GM19463 (cell line): ENCODE data around the gene RBL2.
A peak's percentile ranks its signal among the peaks of the same experiment; 100 is the strongest.

Source experiments
- ATAC-seq: cut with Tn5 transposase; IDR thresholded peaks from one replicate; pipeline ENCODE4 v1.9.1; 2021; ENCODE audit warnings: mild to moderate bottlenecking, moderate library complexity; ENCODE audit not compliant: unreplicated experiment

The RBL2 gene

GRCh38 chr16:53446090-53446489 lies 11.8 kb downstream of the RBL2 start:
- ATAC-seq = no peak

GRCh38 chr16:53449816-53450517 lies 15.7 kb downstream of the RBL2 start:
- ATAC-seq = no peak

- ATAC-seq = no peak
Observed at GRCh38 chr16:53453928-53454327, 19.7 kb downstream of the RBL2 start.

GRCh38 chr16:53456625-53457024 lies 22.4 kb downstream of the RBL2 start:
- ATAC-seq = no peak

DNA sequence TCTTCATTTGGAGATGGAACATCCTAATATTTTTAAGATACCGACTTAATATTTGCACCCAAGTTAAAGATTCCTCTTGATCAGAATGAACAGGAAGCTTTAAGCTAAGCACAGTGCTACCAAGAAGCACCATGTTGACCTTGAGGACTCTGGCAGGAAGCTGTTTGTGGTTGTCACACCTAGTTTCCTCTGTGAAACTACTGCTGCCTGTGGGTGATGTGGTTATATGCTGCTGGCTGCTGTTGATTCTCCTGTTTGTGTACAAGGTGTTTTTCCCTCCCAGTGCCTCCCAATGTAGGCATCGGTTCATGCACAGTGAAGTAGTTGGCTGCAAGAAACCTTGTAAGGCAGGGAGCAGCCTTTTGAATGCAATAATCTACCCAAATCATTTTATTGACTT lies 23.4 kb downstream of the RBL2 start:
- peak; percentile 100 for ATAC-seq

- ATAC-seq = no peak
Observed at GRCh38 chr16:53458635-53459034, 24.4 kb downstream of the RBL2 start.

DNA sequence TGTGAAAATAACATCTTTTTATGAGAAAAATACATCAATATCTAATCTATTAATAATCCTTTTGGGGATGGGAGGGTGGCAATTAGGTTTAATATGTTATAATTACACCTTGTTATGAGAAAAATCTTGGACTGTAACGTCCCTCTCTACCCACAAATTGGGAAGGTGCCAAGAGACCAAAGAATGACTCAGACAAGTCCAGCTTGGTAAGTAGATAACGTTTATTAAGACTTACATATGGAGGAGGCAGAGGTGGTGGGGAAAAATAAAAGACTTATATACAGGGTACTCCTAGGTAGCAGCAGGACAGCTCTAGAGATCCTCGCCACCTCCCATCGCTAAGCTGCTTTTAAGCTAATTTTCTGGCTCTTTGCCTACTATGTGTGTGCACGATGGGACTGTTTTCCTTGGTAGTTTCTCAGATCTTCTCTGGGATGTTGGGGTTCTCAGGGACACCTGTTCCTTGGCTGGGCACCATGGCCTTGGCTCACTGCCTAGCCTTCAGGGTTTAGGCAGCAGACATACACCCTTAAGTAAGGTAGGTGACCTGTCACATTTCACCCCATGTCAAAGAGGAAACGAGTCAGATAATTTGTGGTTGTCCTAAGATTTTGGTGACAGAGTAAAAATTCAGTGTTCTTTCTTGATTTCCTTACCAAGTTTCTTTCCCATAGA lies 31.5 kb downstream of the RBL2 start:
- no peak for ATAC-seq

DNA sequence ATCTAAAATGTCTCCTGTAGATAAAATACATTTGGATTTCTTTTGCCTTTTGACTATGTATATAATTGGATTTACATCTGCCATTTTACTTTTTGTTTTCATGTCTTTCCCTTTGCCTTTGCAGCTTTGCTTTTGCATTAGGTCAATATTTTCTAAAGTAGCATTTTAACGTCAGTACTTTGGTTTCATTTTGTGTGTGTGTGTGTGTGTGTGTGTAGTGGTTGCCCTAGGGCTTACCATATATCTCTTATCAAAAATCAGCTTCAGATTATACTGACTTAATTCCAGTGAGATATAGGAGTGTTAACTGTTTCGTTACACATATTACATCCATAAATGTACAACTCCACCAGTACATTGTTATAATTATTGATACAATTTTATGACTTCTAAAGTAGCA lies 42.6 kb downstream of the RBL2 start:
- no peak for ATAC-seq

DNA sequence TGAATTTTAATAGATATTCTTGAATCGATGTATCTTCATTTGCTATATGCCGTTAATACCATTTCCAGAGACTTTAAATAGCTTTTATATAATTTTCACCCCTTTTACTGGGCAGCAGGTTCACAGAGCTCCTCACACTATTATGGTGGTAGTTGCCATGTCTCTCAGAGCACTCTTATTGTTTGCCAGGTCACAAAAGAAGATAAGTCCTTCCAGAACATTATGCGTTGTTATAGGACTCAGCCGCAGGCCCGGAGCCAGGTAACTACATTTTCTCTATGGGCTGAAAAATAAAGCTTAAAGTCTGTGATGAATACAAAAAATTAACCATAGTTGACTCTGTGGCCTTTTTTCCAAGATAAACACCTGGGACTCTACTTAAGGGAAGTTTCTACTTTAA lies 44.7 kb downstream of the RBL2 start:
- no peak for ATAC-seq

DNA sequence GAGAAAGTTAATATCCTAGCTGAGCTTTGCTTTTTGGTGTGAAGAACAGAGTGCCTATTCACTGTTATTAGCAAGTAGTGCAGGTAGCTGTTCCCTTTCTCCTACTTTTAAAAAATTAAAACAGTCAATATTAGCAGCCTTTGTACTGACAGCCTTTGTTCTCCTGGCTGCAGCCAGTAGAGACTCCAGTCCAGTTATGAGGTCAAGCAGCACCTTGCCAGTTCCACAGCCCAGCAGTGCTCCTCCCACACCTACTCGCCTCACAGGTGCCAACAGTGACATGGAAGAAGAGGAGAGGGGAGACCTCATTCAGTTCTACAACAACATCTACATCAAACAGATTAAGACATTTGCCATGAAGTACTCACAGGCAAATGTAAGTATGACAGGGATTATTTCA lies 46.1 kb downstream of the RBL2 start:
- ATAC-seq = no peak

DNA sequence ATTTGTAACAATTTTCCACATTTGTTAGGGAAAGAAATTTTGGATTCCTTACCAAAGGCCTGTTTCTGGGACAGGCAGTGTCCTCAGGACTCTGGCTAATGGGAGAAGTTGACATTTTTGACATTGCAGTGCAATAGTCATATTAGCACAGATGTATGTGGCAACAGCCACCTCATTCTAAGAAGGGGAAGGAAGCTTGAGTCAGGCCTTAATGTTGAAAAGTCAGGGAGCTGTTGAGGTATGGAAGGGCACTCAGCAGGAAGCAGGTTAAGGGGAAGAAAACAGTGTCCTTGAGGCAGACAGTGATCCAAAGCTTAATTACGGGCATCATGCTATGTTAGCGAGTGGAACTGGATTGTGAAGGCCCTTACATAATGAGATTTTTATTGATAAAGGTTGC lies 47.9 kb downstream of the RBL2 start:
- ATAC-seq = no peak

DNA sequence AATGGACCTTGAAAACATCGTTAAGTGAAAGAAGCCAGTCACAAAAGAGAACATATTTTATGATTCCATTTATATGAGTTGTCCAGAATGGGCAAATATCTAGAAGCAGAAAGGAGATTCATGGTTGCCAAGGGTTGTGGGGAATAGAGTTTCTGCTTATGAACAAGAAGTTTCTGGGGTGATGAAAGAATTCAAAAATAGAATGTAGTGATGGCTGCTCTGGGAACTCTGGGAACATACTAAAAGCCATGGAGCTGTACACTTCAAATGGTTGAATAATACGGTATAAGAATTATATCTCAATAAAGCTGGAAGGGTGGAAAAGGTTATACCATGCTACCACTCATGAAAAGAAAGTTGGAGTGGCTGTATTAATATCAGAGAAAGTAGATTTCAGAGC lies 50.3 kb downstream of the RBL2 start:
- no peak for ATAC-seq

- no peak for ATAC-seq
Observed at GRCh38 chr16:53486230-53486629, 52.0 kb downstream of the RBL2 start.

GRCh38 chr16:53489755-53490154 lies 55.5 kb downstream of the RBL2 start:
- ATAC-seq = no peak

DNA sequence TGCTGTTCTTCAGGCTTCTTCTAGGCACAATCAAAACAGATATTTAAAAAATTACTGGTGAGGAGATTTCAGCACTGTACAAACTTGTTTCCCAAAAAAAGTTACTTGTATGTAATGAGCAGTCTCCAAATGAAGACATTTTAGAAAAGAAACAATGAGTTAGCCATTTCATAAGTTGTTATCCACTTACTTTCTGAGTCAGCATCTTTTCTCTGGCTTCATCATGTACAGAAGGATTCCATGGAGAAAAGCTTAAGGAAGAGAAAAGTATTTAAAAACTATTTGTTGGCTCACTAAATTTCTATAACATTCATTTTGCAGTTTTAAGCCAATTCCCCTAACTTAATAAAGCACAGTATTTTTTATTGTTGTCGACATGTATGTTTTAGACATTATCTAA lies 58.2 kb downstream of the RBL2 start:
- ATAC-seq = no peak

GRCh38 chr16:53494636-53495035 lies 60.4 kb downstream of the RBL2 start:
- no peak for ATAC-seq

GRCh38 chr16:53495325-53495724 lies 61.1 kb downstream of the RBL2 start:
- no peak for ATAC-seq

DNA sequence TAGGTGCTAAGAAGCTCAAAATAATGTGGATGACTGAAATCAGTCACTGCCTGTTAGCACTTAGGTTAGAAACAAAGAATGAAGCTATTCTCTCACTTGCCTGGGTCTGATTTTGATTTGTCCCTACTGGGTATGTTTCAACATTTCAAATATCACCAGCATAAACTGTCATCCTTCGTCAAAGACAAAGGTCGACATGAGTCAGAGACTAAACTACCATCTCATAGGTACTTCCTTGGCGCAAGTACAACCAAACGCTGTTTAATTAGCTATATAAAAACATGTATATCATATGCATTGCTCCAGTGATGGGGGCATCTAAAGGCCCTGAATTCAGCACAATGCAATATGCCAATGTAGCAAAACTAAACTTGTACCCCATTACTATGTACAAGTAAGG lies 64.7 kb downstream of the RBL2 start:
- no peak for ATAC-seq

GRCh38 chr16:53501216-53501859 lies 67.1 kb downstream of the RBL2 start:
- no peak for ATAC-seq

GRCh38 chr16:53502331-53503269 lies 68.3 kb downstream of the RBL2 start, which contains the start of gene AKTIP:
AKTIP (minus strand) TSS chr16:53503209; CDS start chr16:53500259, 2,950 bp downstream.
- ATAC-seq = peak; percentile 17
